HG03103 (cell line): ENCODE results near the gene NRTN.
"Not testable (repeated sequence)": the region's sequence is repeated elsewhere in the genome, so short reads cannot be mapped to it uniquely, and the experiment has no call there.

Experiments used
- ATAC-seq: cut with Tn5 transposase; IDR thresholded peaks from one replicate; pipeline ENCODE4 v1.9.1; 2021; ENCODE audit warnings: low read depth; ENCODE audit not compliant: unreplicated experiment

Gene NRTN

GRCh38 chr19:5832527-5833216, 27.8 kb downstream of the NRTN start:
- ATAC-seq, result no peak

DNA sequence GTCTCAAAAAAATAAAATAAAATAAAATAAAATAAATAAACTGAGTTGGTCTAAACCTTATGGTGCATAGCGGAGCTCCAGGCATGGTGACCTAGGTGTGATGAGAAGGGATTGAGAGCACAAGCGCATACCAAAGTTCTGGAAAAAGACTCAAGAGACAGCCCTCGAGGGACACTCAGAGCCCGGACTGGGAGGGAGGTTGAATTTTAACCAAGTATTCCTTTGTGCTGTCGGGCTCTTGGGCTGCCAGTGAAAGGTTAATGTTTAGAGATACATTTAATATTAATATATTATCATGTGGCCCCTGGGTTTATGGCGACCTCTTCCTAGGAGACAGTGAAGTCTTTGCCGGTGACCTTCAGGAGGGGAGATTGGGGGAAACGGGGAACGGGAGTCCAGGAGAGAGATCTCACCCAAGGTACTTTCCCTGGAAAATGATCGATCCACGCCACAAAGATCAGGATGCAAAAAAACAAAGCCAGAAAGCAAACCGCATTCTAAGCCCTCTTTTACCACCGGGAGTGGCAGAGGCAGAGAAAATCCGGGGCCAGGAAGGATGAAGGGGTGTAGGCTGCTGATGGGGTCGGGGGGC, 33.0 kb downstream of the NRTN start:
- no peak for ATAC-seq

DNA sequence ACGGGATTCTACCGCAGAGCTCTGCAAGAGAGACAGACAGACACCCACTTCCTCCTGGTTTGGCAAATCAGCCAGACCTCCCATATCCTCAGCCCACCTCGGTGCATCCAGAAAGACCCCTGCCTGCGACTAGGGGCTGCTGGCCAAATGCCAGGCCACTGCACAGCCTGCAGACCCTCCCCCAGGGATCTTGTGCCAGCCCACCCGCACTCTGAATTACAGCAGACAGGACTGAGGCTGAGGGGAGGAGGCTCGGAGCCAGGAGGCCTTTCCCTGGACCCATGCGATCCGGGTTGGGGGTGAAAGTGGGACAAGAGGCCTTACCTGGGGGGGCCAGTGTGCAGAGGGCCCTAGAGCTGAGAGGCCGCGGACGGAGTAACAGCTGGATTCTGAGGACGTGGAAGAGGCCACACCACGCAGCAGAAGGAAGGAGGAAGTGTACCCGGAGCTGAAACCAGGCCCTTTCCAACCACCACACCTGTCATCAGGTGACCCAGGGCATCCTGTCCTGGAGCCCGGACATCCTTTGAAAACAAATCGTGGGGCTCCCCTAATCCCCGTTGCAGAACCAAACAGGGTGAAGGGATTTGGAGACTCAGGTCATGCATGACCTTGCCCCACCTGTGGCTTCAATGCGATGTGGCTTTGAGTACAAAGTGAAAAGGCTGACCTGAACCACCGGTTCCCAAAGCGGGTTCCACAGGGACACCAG, 33.6 kb downstream of the NRTN start:
- no peak for ATAC-seq

GRCh38 chr19:5839065-5840017, 34.5 kb downstream of the NRTN start, which contains the start of gene FUT6:
TSS of gene FUT6 (minus strand) at chr19:5839702. CDS start at chr19:5832567, 7,135 bp downstream.
- no peak for ATAC-seq

DNA sequence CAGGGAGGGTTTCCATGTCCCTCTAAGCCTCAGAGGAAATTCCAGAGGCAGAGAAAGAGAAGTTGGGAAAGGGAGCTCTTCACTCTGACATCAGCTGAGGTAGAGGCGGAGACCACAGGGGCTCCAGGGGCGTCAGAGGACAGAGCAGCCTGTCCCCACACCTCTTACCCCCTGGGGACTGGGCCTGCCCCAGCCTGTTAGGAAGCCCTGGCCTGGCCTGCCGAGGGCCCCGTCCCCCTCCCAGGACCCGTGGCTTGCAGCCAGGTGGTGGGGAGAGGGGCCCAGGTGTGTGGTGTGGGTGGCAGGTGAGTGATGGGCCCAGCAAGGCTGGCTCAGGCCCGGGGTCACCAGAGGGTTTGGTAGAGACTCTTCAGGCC, 36.9 kb downstream of the NRTN start:
- not testable (repeated sequence) for ATAC-seq

DNA sequence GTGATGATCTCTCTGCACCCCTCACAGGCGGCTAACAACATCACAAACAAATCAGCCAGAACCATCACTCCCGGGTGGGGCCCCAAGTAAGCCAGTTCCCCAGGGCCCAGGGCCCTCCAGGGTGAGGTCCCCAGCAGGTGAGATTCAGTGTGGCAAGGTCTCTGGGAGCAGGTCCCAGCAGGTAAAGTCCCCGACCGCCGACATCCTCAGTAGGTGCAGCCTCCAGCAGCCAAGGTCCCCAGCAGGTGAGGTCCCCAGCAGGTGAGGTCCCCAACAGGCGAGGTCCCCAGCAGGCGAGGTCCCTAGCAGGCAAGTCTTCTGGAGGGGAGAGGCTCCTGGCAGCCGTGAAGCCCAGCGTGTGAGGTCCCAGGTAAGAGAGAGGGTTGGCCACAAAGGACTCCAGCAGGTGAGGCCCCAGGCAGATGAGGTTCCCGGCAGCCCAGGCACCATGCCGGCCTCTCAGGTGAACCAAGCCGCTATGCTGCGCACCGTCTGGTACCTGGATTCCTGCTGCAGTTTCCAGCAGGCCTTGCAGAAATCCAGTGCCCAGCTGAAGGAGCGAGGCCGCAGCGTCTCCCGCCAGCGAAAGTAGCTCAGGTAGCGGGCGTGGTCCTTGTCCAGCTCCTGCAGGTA, 38.5 kb downstream of the NRTN start:
- ATAC-seq, result no peak

DNA sequence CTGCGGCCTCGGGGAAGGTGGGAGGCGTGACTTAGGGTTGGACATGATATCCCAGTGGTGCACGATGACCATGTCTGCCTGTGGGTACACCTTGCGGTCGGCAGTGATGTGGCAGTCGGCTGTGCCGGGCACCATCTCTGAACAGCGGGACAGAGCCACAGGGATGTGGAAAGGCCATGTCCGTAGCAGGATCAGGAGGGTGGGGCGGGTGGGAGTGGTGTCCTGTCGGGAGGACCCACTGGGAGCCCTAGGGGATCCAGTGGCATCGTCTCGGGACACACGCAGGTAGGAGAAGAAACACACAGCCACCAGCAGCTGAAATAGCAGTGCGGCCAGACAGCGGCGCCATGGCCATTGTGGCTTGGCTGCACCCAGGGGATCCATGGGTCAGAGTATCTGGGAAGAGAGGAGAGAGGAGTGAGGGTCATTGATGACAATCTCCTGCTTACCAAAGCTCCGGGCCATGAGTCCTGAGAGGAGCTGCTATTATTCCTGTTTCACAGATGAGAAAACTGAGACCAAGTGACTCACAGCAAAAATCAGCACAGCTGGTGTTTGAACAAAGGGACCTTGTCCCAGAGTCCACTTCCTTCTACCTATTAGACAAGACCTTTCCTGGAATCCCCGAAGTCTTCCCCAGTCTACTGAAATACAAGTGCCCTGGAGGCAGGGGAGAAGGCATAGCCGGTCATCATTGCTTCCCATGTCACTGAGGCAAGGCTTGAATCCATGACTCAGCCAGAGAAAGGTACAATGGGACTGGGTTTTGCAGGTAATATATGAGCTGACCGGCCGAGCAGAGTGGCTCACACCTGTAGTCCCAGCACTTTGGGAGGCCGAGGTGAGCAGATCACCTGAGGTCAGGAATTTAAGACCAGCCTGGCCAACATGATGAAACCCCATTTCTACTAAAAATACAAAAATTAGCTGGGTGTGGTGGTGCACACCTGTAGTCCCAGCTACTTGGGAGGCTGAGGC, 39.9 kb downstream of the NRTN start:
- ATAC-seq, result no peak

GRCh38 chr19:5847846-5848245, 43.0 kb downstream of the NRTN start:
- not testable (repeated sequence) for ATAC-seq

GRCh38 chr19:5848621-5849020, 43.8 kb downstream of the NRTN start:
- ATAC-seq, result not testable (repeated sequence)

DNA sequence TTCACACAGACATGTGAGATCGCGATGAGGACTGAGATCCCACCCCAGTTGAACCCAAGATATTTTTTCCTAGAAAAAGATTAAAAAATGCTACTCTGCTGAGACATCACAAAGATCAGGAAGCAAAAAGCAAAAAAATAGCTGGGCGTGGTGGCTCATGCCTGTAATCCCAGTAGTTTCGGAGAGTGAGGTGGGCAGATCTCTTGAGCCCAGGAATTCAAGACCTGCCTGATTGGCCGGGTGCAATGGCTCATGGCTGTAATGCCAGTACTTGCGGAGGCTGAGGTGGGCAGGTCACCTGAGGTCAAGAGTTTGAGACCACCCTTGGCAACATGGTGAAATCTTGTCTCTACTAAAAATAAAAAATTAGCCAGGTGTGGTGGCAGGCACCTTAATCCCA, 45.3 kb downstream of the NRTN start:
- no peak for ATAC-seq

GRCh38 chr19:5850743-5851293, 46.0 kb downstream of the NRTN start:
- no peak for ATAC-seq

DNA sequence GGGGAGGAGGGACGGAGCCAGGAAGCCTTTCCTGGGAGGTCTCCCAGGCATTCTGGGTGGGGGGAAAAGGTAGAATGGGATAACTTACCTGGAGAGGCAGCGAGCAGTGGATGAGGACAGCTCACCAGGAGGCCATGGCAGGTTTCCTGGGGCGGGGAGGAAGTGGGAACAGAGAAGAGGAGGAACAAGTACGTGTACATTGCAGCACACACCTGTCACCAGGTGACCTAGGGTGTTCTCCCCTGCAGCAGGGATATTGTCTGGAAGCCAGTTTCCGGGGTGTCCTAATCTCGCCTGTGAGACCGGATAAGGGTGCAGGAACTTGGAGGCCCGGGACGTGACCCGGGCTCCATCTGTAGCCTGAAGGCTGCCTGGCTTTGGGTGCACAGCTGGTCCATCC, 46.4 kb downstream of the NRTN start, which contains the start of gene FUT3:
Gene FUT3, minus strand, starts transcription at position 148 of the 400 bp plus-strand sequence.
- ATAC-seq, result no peak

DNA sequence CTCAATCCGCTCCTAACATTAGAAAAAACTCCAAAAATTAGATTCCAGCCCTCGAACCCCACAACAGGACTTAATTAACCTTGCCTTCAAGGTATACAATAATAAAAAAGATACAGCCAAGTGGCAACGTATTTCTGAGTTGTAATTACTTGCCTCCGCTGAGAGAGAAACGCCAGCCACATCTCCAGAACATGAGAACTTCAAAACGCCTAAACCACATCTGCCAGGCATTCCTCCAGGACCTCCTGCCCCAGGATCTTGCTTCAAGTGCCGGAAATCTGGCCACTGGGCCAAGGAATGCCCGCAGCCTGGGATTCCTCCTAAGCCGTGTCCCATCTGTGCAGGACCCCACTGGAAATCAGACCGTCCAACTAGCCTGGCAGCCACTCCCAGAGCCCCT, 49.3 kb downstream of the NRTN start:
- not testable (repeated sequence) for ATAC-seq

- not testable (repeated sequence) for ATAC-seq
Measured at GRCh38 chr19:5855151-5855550, 50.3 kb downstream of the NRTN start.

DNA sequence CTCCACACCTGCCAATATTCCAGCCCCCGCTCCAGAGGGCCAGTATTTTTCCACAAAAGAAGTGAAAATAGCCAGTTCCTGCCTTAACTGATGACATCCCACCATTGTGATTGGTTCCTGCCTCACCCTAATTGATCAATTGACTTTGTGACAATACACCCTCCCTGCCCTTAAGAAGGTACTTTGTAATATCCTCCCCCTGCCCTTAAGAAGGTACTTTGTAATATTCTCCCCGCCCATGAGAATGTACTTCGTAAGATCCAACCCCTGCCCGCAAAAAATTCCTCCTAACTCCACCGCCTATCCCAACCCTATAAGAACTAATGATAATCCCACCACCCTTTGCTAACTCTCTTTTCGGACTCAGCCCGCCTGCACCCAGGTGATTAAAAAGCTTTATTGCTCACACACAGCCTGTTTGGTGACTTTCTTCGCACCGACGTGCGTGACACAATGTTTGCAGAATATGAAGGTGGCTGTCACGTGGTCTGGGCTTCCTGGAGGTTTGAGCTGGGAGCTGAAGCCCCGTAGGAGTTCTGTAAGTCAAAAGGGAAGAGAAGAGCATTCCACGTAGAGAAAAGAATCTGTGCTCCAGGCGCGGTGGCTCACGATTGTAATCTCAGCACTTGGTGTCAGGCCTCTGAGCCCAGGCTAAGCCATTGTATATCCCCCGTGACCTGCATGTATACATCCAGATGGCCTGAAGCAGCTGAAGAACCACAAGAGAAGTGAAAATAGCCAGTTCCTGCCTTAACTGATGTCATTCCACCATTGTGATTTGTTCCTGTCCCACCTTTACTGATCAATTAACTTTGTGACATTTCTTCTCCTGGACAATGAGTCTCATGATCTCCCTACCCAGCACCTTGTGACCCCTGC, 52.6 kb downstream of the NRTN start:
- ATAC-seq, result no peak

DNA sequence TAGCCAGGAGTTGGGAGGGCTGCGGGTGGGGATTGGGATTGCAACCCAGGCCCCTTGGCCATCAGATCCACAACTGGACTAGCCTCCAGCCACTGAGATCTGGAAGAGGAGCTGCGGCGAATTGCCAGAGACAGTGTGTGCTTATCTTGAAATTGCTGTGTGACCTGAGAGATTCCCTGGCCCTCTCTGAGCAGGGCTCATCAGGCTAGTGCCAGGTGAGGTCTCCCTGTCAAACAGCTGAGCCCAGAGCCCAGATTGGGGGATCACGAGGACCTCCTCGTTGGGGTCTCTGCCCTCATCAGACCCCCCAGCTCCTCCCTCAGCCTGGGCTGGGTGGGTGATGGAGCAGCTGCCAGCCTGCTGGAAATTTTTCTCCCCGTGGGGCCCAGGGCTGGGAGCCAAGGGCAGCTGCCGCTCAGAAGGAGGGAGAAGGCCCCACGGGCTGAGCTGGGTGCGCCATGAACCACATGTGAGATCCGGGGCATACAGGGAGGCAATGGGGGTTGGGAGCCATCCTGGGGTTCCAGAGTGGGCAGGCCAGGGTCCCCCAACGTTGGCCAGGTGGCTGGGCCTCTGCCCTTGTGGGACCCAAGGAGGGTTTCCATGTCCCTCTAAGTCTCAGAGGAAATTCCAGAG, 58.3 kb downstream of the NRTN start:
- ATAC-seq, result no peak

DNA sequence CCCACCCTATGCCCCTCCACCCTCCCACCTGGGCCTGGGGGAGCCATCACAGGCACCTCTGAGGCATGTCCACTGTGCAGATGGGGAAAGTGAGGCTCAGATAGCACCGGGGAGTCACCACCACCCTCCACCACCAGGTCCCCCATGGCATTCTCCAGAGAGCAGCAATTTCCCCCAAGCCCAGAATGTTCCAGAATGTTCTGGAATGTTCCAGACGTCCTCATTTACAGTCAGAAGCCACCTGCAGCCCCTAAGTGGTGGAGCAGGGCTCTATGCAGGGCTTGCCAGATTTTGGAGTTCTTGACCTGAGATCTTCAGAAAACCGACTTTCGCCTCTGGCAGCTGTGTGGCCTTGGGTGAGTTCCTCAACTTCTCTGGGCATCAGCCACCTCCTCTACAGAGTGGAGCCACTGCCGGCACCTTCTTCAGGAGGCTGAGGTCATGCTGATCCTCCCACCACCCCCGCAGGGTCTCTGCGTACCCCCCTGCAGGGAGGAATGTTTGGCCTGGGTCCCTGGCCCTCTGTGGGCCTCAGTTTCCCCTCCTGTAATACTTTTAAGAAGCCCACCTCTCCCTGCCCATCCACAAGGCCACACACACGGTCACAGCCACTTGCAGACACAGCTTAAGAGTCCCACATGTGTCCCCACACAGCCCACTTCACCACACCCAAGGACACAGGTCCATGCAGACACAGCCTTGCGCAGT, 59.3 kb downstream of the NRTN start:
- no peak for ATAC-seq
